Astrocyte (in vitro differentiated cells and primary cell): ENCODE results near the gene NCK2. TPM values are rescaled to one million over a fixed set of nuclear protein-coding genes. Genes with fewer than 3 reads are reported as not detected.

Experiments
- DNase-seq: peaks from one replicate; pipeline ENCODE4 v3.0.0-alpha.2; 2010; ENCODE audit warnings: low read depth
- FAIRE-seq: peaks from 2 replicates; lab custom pipeline; 2011; peaks lifted over from hg19 to GRCh38; lab: Jason Lieb, UNC
- H2AFZ ChIP-seq: 2 replicates; pipeline ENCODE4 v1.6.0; 2012; ENCODE audit warnings: low read depth, low read length, inconsistent platforms
- H3K27ac ChIP-seq: 2 replicates; pipeline ENCODE4 v1.5.1; 2011; ENCODE audit warnings: low read depth, low read length, inconsistent platforms
- H3K27me3 ChIP-seq: 2 replicates; pipeline ENCODE4 v1.6.0; 2011; ENCODE audit warnings: low read length, inconsistent platforms; ENCODE audit not compliant: insufficient read depth
- H3K36me3 ChIP-seq: 2 replicates; pipeline ENCODE4 v1.5.1; 2011; ENCODE audit warnings: low read length, inconsistent platforms; ENCODE audit not compliant: insufficient read depth
- H3K4me1 ChIP-seq: 2 replicates; pipeline ENCODE4 v1.5.1; 2011; ENCODE audit warnings: low read length, inconsistent platforms; ENCODE audit not compliant: insufficient read depth
- H3K4me2 ChIP-seq: 2 replicates; pipeline ENCODE4 v1.6.0; 2012; ENCODE audit warnings: low read length, inconsistent platforms
- H3K4me3 ChIP-seq: 2 replicates; pipeline ENCODE4 v1.5.1; 2011; ENCODE audit warnings: low read depth, mild to moderate bottlenecking, low read length, inconsistent platforms; ENCODE audit not compliant: insufficient read depth
- H3K79me2 ChIP-seq: 2 replicates; pipeline ENCODE4 v1.6.0; 2012; ENCODE audit warnings: mild to moderate bottlenecking, low read length, inconsistent platforms; ENCODE audit not compliant: insufficient read depth
- H3K9ac ChIP-seq: 2 replicates; pipeline ENCODE4 v1.6.0; 2012; ENCODE audit warnings: mild to moderate bottlenecking, low read length, inconsistent platforms
- H3K9me3 ChIP-seq: 2 replicates; pipeline ENCODE4 v1.5.1; 2012; ENCODE audit warnings: low read depth, mild to moderate bottlenecking, low read length, inconsistent platforms; ENCODE audit not compliant: insufficient read depth
- H4K20me1 ChIP-seq: 2 replicates; pipeline ENCODE4 v1.6.0; 2012; ENCODE audit warnings: low read length, inconsistent platforms; ENCODE audit not compliant: insufficient read depth
- H3K27ac Mint-ChIP-seq: one replicate; pipeline ENCODE4 v1.8.0; 2021; ENCODE audit warnings: mild to moderate bottlenecking, mixed read lengths; ENCODE audit not compliant: unreplicated experiment
- H3K27me3 Mint-ChIP-seq: one replicate; pipeline ENCODE4 v1.8.0; 2021; ENCODE audit warnings: low read depth, mixed read lengths; ENCODE audit not compliant: unreplicated experiment
- H3K36me3 Mint-ChIP-seq: one replicate; pipeline ENCODE4 v1.8.0; 2021; ENCODE audit warnings: low read depth, mixed read lengths; ENCODE audit not compliant: unreplicated experiment
- H3K4me1 Mint-ChIP-seq: one replicate; pipeline ENCODE4 v1.8.0; 2021; ENCODE audit warnings: low read depth, mixed read lengths; ENCODE audit not compliant: unreplicated experiment
- H3K4me3 Mint-ChIP-seq: one replicate; pipeline ENCODE4 v1.8.0; 2021; ENCODE audit warnings: mild to moderate bottlenecking, moderate library complexity, mixed read lengths; ENCODE audit not compliant: unreplicated experiment
- H3K9me3 Mint-ChIP-seq: one replicate; pipeline ENCODE4 v1.8.0; 2021; ENCODE audit warnings: mild to moderate bottlenecking, mixed read lengths; ENCODE audit not compliant: unreplicated experiment
- CTCF ChIP-seq: IDR thresholded peaks from 2 replicates; pipeline ENCODE4 v1.5.1; 2011; ENCODE audit warnings: low read depth, mild to moderate bottlenecking, inconsistent platforms, low read length, moderate library complexity; ENCODE audit not compliant: insufficient read depth
- EZH2 ChIP-seq: IDR thresholded peaks from 2 replicates; pipeline ENCODE4 v1.6.1; 2012; ENCODE audit warnings: mild to moderate bottlenecking, low read length, inconsistent platforms; ENCODE audit not compliant: insufficient read depth
- total RNA-seq: library from RNA; stranded (reverse); gene quantifications from 2 replicates; pipeline ENCODE4 v1.2.1, GENCODE V29; 2021

NCK2 gene
- total RNA-seq, 1 donor from 2014 or later: 61.6 TPM

DNA sequence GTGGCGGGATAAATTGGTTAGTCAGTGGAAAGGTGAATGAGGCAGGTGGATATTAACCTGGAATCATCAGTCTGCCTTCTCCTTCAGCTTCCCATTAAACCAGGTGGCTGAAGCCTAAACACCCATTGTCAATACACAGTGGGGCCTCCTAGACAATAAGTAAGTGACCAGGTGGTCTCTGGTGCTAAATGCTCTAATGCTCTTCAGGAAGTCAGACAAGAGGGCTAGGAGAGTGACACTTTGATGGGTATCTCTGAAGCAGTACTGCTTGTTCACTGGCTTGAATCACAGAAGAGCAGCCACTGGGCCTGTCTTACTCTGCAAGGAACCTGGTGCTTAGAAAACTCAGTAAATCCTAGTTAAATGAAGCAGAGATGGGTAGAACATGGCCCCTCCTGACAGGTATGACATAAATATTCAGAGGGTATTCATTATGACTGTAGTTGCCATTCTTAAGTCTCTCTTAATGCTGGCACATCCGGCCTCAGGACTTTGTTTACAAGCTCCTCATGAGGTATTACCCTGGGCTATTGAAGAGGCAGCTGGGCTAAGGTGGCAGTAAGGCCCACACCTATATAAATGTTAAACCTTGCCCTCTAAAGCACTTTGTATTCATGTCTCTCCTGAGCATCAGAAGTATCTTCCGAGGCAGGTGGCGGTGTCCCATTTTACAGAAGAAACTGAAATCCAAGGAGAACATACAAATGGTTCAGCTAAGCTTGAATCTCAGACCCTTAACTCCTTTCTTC is 104.9 kb downstream of the NCK2 start:
- H3K27ac Mint-ChIP-seq: no peak overlapping the region

DNA sequence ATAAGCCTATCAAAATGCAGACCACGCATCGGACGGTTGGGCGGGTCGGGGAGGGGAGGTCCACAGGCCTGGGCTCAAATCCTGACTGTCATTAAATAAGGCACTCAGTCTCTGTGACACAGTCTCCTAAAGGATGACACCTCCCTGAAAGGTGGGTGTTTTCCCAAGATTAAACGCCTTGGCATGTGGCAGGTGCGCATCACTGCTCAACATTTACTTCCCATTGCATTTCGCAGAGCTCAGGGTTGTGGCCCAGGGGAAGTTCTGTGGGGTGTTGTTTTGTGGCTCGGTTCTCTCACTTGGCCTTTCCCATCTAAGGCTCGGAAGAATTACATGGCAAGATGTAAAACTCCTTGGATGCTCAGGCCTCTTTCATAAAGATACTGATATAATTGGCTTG is 107.4 kb downstream of the NCK2 start:
- Mint-ChIP-seq H3K4me1 (peaks cover 11% of the 10 kb centered on the region), H3K4me3 (no peak overlapping the region), H3K27ac (no peak overlapping the region), H3K27me3 (no peaks in the 10 kb centered on the region), H3K9me3 (no peaks in the 10 kb centered on the region), H3K36me3 (peaks cover 8% of the 10 kb centered on the region)
- Histone ChIP-seq H3K27me3 (no peaks in the 10 kb centered on the region), H3K27ac (no peak overlapping the region), H3K4me2 (no peak overlapping the region), H3K4me1 (no peaks in the 10 kb centered on the region), H3K36me3 (no peaks in the 10 kb centered on the region), H3K9ac (no peak overlapping the region), H3K79me2 (peaks cover 38% of the 10 kb centered on the region), H4K20me1 (peaks cover 59% of the 10 kb centered on the region), H3K9me3 (no peaks in the 10 kb centered on the region), H3K4me3 (no peak overlapping the region), H2AFZ (no peak overlapping the region)
- no peak for FAIRE-seq
- DNase-seq: no peak
- TF ChIP-seq CTCF: no peak

More for the DNA sequence above, 104.9 kb downstream of the NCK2 start:
- H3K4me1 Mint-ChIP-seq: peaks cover 22% of the 10 kb centered on the region
- no peaks in the 10 kb centered on the region for H3K9me3 Mint-ChIP-seq
- H3K27ac ChIP-seq: no peak overlapping the region
- H3K4me3 ChIP-seq: no peak overlapping the region
- H3K4me2 ChIP-seq: no peak overlapping the region
- DNase-seq (no peak), FAIRE-seq (no peak)
- peaks cover 50% of the 10 kb centered on the region for H3K79me2 ChIP-seq
- TF ChIP-seq CTCF: no peak
- no peak for TF ChIP-seq EZH2
- H3K27me3 ChIP-seq: no peaks in the 10 kb centered on the region
- H3K9me3 ChIP-seq: no peaks in the 10 kb centered on the region
- no peaks in the 10 kb centered on the region for H3K36me3 Mint-ChIP-seq
- no peaks in the 10 kb centered on the region for H3K4me1 ChIP-seq
- no peak overlapping the region for H3K4me3 Mint-ChIP-seq
- no peak overlapping the region for H2AFZ ChIP-seq
- H4K20me1 ChIP-seq: peaks cover 60% of the 10 kb centered on the region
- no peaks in the 10 kb centered on the region for H3K27me3 Mint-ChIP-seq
- H3K9ac ChIP-seq: no peak overlapping the region
- H3K36me3 ChIP-seq: no peaks in the 10 kb centered on the region

DNA sequence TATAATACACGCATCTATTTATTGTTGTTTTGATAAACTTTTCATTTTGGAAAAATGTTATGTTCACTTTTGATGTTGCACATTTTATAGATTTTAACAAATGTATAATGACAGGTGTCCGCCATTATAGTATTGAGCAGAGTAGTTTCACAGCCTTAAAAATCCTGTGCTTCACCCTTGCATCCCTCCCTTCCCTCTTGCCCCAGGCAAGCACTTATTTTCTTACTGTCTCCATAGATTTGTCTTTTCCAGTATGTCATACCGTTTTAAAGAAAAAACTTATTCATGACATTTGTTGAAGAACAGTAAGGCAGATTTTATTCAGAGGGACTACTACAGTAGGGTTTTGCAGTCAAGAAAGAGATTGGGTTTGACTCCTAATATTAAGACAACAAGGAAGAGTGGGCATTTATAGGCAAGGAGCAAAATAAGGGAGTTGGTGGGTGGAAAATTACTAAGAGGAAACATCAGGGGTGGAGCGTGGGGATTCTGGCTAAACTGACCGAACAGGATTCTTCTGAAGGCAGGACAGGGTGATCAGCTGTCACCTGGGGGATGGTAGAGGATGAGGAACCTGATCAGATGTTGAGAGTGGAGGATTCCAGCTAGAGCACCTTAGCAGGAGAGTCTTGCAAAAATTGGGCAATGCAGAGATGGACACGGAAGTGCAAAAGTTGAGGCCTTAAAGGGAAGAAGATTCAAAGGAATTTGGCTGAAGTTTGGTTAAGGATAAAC is 108.8 kb downstream of the NCK2 start:
- Histone ChIP-seq H3K4me2 (no peak overlapping the region), H3K9me3 (no peaks in the 10 kb centered on the region), H3K4me1 (no peaks in the 10 kb centered on the region), H4K20me1 (peaks cover 63% of the 10 kb centered on the region), H3K36me3 (no peaks in the 10 kb centered on the region), H3K4me3 (no peak overlapping the region), H3K27ac (no peak overlapping the region), H3K79me2 (peaks cover 48% of the 10 kb centered on the region), H3K9ac (no peak overlapping the region), H3K27me3 (no peaks in the 10 kb centered on the region), H2AFZ (no peak overlapping the region)
- Mint-ChIP-seq H3K27me3 (no peaks in the 10 kb centered on the region), H3K36me3 (peaks cover 8% of the 10 kb centered on the region), H3K4me3 (no peak overlapping the region), H3K27ac (no peak overlapping the region), H3K9me3 (no peaks in the 10 kb centered on the region), H3K4me1 (peaks cover 13% of the 10 kb centered on the region)
- TF ChIP-seq CTCF (no peak), EZH2 (no peak)
- FAIRE-seq (no peak), DNase-seq (no peak)
